GM19238 (cell line): ENCODE measurements around the gene FNDC3B.

Experiments used
- DNase-seq: peaks from one replicate; pipeline ENCODE4 v3.0.0; 2011; ENCODE audit warnings: low spot score; ENCODE audit not compliant: insufficient read length

The FNDC3B gene

DNA sequence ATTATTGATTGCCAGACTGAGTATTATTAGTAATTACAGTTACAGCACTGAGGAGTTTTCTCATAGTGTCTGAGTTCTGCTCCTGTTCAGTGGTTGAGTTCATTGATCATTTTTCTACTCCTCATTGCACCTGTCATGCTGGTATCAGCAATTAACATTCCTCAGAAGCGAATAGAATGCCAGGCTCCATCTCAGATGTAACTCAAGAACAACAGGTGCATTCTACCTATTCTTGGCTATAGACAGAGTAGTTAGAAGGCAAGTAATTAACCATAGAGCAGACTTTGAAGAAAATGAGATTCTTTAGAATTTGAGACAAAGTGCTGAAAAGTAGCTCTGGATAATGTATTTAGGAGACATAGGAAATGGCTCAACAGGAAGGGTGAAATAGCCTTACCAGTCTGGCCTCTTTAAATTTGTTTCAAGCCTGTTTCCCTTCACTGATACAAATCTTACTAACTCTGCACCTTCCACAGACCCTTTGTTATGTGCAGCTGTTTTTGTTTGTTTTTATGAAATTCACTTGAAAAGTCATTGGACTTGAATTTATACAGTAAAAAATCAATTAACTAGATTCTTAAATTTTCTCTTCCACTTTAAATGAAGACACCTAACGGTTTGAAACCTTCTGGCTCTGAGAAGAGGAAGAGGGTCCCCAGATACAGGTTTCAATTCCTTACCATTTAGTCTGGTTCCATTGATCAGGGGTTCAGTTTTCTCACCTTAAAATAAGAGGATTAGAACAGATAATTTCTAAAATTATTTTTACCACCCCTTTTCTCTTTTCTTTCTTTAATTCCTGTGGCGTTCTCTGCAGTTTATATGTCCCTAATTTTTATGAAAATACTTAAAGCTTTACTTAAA is 109.6 kb downstream of the FNDC3B start:
- DNase-seq: no peak

DNA sequence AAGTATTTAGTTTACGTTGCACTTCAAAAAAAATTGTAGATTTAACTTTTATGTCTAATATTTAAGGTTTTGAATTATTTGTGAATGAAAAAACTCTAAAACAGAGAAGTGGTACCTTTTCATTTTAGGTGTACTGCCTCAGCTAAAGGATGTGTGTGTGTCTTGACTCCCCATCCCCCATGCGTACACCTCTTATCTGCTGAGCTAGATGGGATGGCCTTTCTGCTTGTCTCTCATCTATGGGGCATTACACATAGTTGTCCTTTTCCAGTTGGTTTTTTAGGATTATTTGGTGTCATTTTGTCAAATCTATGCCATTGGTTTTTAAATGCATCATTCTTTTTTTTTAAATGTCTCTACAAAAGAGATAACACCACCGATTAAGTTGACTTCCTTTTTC is 110.9 kb downstream of the FNDC3B start:
- no peak for DNase-seq

DNA sequence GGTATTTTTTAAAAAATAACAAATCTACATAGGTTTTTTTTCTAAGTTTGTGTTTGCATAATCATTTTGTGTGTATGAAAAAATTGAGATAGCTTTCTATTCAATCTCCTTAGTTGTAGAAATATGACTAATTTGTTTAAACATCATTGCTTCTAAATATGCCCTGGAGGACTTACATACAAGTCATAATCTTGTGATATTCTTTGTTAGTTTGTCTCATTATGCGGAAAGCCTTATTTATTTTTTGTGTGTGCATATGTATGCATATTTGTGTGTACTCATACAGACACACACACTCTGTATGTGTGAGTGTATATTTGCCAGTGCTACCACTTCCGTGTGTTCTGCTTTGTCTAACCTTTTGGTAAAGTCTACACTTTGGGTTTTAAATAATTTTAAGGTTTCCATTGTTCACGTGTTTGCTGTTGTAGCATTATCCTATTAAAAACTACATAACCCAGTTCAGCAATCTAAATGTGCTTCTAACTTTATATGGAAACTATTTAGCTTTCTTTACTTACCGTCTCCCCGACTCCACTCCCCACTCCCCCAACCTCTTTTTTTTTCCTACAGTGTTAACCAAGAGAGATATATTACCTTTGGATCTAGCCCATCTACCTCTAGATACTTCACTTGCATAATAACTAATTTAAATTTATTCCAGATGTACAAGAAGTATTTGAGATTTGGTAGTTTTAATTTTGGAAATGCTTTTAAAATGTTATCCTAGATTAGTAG is 111.7 kb downstream of the FNDC3B start:
- DNase-seq: no peak

- no peak for DNase-seq
These were observed 112.6 kb downstream of the FNDC3B start for GRCh38 chr3:172151651-172152649.

DNA sequence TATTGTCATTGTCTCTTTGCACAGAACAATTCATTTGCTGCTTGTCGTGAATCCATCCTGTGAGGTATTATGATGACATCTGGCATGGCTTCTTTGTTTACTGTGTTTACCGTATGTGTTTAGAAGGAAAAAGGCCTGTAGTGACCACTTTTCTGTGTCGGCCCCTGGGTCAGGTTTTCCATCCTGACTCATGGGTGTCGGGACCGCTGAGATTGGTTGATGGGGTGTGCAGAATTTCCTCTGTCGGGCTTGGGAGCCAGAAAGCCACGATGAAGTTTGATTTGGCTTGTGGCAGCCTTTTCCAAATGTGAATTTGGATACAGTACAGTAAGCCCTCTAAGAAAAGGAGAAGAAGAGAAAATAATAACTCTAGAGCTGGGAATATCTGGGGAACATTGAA is 113.5 kb downstream of the FNDC3B start:
- DNase-seq: no peak

DNA sequence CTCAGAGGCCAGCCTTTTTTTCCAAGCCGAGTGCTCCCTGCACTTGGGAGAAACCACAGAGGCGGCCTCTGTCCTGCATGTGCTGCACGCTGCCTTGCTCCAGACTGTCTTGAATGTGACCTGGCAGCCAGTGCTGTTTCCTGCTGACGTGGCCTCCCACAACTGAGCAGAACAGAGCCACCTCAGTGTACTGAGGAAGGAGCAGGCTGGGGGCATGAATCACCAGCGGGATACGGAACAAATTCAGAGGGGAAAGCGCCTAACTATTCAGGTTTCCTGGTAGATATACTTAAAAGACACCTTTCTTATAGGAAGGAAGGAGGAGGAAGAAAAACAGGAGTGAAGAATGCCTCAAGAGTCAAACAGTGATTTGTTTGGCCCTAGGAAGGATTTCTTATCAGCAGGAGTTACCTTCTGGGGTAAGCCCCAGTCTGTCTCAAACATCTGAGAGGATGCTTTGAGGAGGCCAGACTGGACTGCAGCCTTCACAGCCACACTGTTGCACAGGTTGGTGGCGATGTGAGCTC is 114.0 kb downstream of the FNDC3B start:
- DNase-seq: no peak

GRCh38 chr3:172154768-172155664 is 115.6 kb downstream of the FNDC3B start:
- no peak for DNase-seq

GRCh38 chr3:172155897-172156585 is 116.7 kb downstream of the FNDC3B start:
- DNase-seq: no peak

DNA sequence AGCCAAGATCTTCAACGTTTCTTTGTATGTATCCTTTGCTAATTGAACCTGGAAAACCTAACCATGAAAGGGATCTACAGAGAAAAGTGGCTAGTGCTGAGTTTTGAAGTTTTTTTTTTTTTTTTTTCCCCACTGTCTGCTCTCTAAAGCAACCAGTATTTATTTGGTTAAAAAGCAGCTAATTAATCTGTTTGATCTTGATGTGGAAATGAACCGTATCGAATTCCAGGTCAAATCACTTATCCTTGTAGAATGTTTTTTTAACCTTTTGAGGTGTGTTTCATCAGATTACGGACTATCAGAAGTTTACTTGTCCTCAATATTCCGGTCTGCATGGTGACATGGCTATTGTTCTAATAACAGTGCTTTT is 117.2 kb downstream of the FNDC3B start:
- no peak for DNase-seq

DNA sequence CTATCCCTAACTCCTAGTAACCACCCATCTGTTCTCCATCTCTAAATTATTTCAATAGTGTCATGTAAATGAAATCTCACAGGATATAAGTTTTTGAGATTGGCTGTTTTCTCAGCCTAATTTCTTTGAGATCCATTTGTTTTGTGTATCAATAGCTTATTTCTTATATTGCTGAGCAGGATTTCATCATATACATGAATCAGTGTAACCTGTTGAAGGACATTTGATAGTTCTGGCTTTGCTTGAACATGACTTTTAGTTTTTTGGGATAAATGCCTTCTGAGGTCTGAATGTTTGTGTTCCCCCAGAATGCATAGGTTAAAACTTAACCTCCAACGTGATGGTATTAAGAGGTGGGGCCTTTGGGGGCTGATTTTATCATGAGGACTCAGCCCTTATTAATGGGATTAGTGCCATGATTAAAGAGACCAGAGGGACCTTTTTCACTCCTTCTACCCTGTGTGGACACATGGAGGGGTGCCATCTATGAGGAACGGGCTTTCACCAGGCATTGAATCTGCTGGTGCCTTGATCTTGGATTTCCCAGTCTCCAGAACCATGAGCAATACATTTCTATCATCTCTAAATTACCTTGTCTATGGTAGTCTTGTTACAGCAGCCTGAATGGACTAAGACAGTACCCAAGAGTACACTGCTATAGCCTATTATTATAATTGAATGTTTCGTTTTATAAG is 118.3 kb downstream of the FNDC3B start:
- DNase-seq: no peak

DNA sequence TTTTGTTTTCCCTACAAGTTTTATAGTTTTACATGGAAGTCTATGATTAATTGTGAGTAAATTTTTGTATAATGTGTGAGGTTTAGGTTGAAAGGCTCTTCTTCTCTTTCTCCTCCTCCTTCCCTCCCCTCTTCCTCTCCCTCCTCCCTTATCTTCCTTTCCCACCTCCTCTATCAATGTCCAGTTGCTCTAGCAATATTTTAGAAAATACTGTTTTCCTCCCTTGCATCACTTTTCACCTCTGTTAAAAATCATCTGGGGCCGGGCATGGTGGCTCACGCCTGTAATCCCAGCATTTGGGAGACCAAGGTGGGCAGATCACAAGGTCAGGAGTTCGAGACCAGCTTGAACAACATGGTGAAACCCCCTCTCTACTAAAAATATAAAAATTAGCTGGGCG is 119.4 kb downstream of the FNDC3B start:
- DNase-seq: no peak

DNA sequence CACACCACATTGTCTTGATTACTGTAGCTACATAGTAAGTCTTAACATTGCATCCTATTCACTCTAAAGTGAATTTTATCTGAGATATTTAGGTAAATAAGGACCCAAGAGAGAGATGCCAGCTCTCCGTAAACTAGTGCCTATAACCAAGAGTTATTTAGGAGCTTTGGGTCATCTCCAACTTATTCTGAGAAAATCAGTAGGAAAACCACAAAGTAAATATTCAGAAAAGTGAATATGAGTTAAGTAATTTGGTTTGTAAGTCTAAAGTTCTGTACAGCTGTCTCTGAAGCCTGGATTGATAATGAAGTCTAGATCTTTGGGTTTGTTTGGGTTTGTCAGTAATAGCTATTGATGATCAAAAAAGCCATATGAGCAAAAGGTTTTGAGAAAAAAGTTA is 120.0 kb downstream of the FNDC3B start:
- no peak for DNase-seq

DNA sequence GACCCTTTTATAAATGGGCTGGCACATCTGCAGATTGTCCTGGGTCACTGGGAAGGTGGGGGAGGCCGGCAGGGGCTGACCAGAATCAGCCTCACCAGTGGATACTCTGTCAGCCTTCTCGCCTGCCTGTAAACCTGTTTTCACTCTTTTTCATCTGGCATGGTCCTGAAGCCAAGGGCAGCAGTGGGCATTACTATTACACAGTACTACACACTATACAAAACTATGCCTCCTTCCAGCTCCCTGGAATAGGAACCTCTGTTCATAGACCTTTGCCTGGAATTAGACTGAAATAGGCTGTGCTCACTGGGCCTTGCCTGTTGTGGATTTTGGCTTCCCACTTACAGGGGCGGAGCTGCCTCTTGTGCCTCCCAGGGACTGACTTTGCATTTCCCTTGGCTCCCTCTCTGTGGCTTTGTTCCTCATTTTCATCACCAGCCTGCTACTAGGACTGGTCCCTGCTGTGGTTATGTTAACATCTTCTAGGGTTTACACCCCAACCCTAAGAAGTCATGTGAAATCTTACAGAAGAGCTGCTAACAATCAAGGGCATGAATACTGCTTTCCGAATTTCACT is 120.7 kb downstream of the FNDC3B start:
- DNase-seq: no peak

- no peak for DNase-seq
These were observed 121.9 kb downstream of the FNDC3B start for GRCh38 chr3:172161133-172161789.

DNA sequence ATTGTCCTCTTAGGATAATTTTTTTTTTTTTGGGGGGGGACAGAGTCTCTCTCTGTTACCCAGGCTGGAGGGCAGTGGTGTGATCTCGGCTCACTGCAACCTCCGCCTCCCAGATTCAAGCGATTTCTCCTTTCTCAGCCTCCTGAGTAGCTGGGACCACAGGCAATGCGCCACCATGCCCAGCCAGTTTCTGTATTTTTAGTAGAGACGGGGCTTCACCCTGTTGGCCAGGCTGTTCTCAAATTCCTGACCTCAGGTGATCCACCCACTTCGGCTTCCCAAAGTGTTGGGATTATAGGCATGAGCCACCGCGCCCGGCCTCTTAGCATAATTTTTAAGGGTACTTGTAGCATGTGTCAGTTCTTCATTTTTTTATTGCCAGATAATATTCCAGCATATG is 122.6 kb downstream of the FNDC3B start:
- DNase-seq: no peak

DNA sequence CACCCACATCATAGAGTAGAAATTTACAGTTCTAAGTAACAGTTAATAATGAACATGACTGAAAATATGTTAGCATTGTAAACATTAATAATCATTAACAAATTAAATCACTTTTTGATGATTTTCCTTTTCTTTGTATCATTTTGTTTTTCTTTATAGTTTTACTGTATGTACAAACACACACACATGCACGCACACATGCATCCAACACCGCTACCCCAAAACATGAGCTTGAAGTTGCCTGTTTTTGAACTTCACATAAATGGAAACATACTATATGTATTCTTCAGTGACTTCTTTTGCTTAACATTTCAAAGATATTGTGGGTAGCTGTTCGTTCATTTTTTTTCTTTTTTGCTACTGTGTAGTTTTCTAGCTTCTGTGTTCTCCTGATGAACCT is 123.9 kb downstream of the FNDC3B start:
- DNase-seq: no peak

- no peak for DNase-seq
These were observed 125.4 kb downstream of the FNDC3B start for GRCh38 chr3:172164620-172165362.

DNA sequence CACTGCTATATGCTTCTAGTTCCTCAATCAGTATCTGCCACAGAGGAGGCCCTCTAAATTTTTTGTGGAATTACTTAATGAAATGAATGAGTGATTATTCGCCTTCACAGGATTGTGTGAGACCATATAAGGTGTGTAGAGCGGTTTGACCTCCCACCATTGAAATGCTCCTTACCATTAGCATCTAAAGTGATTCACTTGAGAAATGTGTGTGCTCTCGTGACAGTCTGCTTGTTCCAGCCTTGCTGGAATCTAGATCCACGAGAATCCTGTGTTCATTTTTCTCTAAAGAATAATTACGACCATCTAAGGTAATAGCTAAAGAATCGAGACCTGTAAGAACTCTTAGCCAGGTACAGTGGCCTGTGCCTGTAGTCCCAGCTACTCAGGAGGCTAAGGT is 126.9 kb downstream of the FNDC3B start:
- no peak for DNase-seq
